NCI-H1105 (cell line): Measurements from ENCODE around the gene IPO4.
A peak's percentile ranks its signal among the peaks of the same experiment; 100 is the strongest.

Source experiments
- DNase-seq: peaks from one replicate; lab custom pipeline; 2025; lab: John Stamatoyannopoulos, UW

Gene IPO4

DNA sequence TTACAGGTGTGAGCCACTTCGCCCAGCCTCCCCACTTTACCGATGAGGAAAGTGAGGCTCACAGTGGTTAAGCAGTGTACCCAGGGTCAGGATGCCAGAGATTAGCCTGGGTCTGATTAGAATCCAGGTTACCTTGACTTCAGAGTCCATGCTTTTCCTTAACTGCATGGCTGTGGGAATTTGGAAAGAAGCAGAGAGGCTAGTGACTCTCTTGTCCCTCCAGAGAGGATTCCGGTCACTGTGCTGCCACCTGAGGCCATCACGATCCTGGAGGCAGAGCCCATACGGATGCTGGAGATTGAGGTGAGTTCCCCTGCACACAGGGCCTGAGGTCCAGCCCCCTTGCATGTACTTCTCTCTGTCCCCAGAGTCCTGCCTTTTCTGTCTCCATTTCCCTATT is 12.0 kb downstream of the IPO4 start:
- DNase-seq: no peak

DNA sequence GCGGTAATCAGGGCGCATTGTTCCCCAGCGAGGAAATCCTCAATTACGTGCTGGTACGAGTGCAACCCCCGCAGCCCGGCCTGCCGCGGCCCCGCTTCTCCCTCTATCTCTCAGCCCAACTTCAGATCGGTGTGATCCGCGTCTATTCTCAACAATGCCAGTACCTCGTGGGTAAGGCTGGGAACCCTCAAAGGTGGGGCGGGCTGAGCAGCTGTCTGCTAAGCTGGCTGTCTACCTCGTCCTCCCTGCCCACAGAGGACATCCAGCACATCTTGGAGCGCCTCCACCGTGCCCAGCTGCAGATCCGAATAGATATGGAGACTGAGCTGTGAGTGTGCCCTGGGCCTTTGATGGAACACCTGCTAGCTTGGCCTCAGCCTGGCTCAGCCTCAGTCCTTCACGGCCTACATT is 15.7 kb downstream of the IPO4 start:
- no peak for DNase-seq

DNA sequence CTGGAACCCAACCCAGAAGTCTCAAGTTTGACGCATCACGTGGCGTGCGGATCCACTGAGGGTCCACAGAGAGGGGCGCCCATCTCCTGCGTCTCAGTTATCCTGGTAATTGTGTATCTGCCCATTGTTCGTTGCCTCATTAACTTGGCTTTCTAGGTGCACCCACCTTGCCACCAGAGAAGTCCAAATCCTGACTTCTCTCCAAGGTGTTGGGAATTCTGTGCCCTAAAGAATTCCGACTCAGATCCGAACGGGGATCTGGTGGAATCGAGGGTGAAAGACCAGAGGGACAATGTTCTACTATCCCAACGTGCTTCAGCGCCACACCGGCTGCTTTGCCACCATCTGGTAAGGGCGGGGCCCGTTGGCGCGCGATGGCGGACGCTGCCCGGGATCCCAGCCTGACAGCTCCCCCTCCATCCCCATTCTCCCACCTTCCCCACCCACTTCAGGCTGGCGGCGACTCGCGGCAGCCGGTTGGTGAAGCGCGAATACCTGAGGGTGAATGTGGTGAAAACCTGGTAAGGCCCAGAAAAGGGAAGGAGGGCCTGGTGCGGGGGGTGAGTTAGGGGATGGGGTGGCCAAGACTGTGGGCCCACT is 16.3 kb downstream of the IPO4 start:
- DNase-seq: peak; percentile 3

DNA sequence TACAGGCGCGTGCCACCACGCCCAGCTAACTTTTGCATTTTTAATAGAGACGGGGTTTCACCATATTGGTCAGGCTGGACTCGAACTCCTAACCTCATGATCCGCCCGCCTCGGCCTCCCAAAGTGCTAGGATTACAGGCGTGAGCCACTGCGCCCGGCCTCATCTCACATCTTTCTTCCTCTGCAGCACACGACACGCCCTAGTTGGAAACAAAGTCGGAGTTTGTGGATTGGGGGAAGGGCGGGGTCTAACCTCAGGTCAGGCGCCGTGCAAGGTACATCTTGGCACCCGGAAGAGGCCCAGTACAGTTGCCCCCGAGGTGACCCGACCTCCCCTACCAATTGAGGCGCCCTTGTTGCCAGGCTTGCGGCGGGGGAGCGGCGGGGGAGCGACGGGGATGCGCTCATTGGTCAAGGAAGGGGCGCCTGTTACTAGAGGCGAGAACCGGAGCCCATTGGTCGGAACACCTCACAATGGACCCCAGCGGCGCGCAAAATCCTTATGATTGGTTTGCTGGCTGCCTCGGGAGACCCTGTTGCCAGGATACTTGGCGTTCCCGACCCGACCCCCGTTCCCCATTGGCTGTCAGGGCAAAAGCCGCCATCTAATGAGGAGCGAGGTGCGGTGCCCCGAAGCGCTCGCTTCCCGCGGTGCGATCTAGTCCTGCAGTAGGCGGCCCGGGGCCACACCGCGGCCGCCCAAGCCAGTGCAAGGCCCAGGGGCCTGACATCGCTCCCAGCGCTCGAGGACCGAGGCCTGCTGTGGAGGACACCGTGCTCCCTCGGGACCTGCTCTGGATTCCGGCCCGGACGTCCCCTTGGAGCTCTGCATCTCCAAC is 17.0 kb downstream of the IPO4 start, which contains the start of gene REC8:
TSS of gene REC8 (plus strand) at position 659 of the 839 bp plus-strand sequence. CDS start 473 bp downstream, outside the sequence.
- peak; percentile 99 for DNase-seq

DNA sequence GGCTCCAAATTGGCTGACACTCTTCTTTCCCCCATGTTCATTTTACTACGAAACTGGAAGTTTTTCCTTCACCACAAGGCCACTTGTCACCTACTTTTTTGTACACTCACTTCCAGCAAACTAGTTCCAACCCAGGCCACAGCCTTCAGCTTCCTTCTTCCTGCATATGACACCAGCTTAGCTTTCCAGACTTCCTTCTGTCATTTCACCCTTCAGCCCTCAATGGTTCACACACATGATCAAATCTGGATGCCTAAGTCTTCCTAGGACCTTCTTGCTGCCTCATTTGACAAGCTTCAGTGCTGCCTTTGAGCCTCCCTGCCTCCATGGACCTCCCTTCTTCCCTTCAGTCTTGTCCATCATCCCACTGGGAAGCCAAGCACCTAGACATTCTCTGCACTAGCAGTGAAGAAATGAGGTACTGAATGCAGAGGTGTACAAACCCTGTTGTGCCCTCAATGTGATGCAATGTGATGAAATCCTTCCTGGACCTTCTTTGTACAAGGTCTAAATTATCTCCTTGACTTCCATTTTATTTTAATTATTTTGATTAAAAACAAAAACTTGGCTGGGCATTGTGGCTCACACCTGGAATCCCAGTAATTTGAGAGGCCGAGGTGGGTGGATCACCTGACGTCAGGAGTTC is 21.0 kb downstream of the IPO4 start:
- DNase-seq: no peak

DNA sequence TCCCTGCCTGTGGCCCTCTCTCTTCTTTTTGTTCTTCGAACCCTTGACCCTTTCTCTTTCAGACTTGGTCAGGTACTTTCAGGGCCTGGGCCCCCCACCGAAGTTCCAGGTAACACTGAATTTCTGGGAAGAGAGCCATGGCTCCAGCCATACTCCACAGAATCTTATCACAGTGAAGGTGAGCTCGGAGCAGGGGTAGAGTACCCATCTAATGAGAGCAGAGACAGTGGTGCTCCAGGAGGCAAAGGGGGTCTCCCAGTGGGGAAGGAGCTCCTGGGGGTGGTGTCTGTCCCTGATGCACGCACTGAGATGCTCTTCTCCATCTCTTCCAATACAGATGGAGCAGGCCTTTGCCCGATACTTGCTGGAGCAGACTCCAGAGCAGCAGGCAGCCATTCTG is 22.8 kb downstream of the IPO4 start:
- no peak for DNase-seq

DNA sequence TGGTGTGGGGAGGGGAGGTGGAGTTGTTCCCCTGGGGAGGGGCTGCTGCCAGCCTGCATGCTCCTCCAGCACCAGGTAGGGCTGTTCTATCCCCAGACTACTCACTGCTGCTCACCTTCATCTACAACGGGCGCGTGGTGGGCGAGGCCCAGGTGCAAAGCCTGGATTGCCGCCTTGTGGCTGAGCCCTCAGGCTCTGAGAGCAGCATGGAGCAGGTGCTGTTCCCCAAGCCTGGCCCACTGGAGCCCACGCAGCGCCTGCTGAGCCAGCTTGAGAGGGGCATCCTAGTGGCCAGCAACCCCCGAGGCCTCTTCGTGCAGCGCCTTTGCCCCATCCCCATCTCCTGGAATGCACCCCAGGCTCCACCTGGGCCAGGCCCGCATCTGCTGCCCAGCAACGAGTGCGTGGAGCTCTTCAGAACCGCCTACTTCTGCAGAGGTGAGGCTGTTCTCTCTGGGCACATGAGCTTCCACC is 24.1 kb downstream of the IPO4 start:
- DNase-seq: no peak

DNA sequence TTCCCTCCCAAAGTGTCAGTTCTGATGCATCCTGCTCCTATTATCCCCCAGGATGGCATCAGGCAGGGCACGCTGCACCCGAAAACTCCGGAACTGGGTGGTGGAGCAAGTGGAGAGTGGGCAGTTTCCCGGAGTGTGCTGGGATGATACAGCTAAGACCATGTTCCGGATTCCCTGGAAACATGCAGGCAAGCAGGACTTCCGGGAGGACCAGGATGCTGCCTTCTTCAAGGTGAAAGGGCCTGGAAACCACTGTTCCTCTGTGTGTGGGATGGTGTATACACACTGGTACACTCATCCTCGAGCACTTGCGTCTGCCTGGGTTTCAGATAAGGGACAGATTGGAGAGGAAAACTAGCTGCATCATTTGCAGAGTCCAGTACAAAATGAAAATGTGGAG is 26.5 kb downstream of the IPO4 start:
- no peak for DNase-seq

DNA sequence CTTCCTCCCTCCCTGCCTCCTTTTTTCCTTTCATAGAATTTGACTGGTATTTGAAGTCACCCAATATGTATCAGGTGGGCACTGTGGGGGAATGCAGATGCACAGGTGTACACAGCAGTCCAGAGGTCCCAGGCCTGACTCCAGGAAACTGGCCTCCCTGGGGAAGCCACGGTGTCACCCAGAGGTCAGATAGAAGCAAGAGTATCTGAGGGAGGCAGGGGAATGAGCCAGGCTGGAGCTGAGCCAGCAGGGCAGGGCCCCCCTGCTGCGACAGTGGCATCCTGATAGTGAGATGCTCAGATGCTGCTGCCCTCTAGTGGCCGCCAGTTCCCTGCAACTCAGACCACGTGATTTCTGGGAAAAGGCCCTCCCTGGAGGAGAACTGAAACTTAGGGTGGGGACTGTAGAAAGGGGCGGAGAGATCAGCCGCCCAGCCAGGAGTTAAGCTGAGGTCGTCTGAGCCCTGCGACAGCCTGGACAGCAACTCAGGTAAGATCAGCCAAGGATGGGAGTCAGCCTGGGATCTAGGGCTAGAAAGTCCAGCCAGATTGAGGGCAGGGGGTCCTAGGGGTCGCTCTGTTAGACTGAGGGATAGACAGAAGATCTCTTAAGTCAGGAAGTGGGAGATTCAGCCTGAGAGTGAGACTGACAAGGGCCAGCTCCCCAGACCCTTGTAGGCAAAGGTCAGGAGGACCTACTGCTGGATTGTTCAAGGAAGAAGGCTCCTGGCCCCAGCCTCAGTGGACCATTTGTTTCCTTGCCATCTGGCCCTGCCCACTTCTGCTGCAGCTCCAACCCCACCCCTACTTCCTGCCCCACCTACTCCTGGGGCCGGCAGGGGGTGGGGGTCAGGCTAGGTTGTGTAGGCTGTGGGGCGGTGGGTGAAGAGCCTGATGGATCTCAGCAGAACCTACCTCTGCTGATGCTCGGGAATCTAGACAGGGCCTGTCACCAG is 27.5 kb downstream of the IPO4 start, which contains the start of gene IRF9:
TSS of gene IRF9 (plus strand) at position 416 of the 955 bp plus-strand sequence. CDS start 880 bp downstream, outside the sequence.
- peak; percentile 95 for DNase-seq

DNA sequence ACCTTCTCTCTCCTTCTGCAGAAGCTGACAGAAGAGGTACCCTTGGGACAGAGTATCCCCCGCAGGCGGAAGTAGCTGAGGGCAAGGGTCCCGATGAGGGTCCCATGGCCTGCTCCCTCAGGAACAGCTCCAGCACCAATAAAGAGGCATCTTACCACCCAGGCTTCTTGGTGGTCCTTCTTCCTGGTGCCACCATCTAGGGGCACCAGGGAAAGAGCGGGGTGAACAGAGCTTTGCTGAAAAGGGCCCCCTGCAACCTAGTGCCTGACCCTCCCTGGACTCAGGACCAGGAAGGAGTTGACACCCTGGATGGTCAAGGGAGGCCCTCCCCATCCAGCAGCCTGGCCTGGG is 28.1 kb downstream of the IPO4 start:
- DNase-seq: no peak

DNA sequence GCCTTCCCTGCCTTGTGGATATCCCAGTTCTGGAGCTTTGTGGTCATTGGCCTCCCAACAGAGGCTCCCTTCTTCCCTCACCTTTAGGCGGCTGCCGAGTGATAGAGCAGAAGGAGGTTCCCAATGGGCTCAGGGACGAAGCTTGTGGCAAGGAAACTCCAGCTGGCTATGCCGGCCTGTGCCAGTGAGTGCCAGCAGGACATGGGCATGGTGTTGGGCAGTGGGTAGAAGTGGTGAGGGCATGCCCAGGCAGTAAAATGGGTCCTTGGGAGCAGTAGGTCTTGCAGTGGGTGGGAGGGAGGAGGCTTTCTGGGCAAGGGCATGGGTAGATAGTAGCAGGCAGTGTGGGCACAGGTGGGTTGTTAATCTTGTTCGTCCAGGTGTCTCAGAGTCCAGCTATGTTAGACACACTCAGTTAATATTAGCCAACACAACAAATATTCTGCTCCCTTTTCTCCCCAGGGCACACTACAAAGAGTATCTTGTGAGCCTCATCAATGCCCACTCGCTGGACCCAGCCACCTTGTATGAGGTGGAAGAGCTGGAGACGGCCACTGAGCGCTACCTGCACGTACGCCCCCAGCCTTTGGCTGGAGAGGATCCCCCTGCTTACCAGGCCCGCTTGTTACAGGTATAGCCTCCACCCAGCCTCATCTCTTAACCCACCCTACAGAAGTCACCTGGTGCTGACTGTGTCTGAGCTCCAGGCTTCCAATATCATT is 28.7 kb downstream of the IPO4 start:
- DNase-seq: no peak

DNA sequence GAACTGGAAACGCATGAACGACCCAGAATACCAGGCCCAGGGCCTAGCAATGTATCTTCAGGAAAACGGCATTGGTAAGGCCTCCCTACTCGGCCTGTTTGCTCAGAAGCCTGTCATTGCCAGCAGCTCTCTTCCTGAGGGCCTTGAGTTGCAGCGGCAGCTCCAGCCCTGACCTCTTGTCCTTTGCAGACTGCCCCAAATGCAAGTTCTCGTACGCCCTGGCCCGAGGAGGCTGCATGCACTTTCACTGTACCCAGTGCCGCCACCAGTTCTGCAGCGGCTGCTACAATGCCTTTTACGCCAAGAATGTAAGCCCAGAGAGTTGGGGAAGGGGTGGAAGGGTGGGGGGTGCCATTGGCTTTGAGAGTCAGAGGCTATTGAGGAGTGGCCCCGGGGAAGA is 31.3 kb downstream of the IPO4 start:
- no peak for DNase-seq

DNA sequence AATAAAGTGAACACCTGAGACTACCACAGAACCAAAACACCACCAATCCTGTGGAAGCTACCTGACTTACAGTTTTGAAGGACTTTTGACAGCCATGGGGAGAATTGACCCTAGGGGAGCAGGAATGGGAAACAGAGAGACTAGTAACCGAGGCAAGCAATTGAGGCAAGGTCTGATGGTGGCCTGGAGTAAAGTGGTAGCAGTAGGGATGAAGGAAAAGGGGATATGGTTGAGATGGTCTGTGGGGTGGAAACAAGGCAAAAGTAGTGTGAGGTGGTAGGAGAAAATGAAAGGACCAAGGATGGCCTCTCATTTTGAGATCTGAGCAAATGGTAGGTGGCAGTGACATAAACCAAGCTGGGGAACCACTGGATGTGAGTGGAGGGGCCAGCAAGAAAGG is 31.8 kb downstream of the IPO4 start:
- no peak for DNase-seq

DNA sequence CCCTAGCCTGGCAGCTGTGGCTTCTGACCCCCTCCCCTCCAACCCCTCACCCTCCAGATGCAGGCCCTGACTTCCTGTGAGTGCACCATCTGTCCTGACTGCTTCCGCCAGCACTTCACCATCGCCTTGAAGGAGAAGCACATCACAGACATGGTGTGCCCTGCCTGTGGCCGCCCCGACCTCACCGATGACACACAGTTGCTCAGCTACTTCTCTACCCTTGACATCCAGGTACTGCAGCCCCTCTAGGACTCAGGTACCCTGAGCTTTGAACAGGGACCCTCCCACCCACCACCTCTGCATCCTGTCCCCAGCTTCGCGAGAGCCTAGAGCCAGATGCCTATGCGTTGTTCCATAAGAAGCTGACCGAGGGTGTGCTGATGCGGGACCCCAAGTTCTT is 33.5 kb downstream of the IPO4 start:
- no peak for DNase-seq

DNA sequence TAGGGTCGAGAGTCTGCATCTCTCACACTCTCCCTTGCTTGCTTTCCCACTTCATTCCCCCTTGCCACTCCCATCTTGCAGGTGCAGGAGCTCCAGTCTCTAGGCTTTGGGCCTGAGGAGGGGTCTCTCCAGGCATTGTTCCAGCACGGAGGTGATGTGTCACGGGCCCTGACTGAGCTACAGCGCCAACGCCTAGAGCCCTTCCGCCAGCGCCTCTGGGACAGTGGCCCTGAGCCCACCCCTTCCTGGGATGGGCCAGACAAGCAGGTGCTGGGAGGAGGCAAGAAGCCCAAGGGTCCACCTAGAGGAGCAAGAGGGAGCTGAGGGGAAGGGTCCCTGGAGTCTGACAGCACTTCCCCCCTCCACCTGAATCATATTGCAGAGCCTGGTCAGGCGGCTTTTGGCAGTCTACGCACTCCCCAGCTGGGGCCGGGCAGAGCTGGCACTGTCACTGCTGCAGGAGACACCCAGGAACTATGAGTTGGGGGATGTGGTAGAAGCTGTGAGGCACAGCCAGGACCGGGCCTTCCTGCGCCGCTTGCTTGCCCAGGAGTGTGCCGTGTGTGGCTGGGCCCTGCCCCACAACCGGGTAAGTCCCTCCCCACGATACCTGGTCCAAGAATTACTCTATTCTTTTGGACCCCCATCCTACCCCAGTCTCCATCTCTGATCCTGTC is 37.1 kb downstream of the IPO4 start:
- DNase-seq: no peak

DNA sequence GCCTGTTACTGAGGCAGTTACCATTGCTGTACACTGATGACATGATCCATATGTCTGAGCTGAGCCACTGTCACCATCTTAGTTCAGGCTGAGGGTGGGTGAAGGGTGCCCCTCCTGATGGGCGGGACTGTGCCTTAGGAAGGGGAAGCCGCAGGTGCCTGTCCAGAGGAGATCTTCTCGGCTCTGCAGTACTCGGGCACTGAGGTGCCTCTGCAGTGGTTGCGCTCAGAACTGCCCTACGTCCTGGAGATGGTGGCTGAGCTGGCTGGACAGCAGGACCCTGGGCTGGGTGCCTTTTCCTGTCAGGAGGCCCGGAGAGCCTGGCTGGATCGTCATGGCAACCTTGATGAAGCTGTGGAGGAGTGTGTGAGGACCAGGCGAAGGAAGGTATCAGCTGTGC is 37.6 kb downstream of the IPO4 start:
- no peak for DNase-seq

DNA sequence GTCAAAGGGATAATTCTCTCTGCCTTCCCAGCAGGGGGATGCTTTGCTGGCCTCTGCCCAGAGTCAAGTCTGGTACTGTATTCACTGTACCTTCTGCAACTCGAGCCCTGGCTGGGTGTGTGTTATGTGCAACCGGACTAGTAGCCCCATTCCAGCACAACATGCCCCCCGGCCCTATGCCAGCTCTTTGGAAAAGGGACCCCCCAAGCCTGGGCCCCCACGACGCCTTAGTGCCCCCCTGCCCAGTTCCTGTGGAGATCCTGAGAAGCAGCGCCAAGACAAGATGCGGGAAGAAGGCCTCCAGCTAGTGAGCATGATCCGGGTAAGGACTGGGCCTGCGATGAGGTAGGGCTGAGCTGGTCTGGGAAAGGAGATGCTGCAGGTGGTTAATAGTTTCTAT is 38.0 kb downstream of the IPO4 start:
- no peak for DNase-seq

DNA sequence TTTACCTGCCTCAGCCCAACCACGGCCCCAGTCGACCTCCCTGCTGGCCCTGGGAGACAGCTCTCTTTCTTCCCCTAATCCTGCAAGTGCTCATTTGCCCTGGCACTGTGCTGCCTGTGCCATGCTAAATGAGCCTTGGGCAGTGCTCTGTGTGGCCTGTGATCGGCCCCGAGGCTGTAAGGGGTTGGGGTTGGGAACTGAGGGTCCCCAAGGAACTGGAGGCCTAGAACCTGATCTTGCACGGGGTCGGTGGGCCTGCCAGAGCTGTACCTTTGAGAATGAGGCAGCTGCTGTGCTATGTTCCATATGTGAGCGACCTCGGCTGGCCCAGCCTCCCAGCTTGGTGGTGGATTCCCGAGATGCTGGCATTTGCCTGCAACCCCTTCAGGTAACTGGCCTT is 38.6 kb downstream of the IPO4 start:
- DNase-seq: no peak

DNA sequence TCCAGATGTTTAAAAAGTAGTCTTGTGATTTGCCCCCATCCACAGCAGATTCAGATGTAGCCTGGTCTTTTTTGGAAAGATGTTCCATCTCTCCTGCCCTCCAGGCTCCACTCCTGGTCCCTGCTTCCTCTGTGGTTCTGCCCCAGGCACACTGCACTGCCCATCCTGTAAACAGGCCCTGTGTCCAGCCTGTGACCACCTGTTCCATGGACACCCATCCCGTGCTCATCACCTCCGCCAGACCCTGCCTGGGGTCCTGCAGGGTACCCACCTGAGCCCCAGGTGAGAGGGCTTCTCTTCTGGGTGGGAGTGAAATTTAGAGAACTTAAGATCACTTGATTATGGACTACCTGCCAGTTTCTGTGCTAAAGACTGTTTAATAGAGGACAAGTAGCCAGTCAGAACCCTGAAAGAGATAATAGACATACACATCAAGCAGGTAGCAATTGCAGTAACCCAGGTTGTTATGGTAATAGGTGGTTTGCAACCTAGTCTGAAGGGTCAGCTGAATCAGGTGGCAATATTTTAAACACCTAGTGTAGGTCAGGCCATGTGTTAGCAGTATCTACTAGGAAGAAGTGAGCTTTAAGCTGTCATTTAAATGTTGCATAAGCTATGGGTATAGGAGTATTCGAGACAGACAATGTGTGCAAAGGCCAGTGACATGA is 39.2 kb downstream of the IPO4 start:
- DNase-seq: no peak
